Astrocyte (in vitro differentiated cells and primary cell): Measurements from ENCODE around the gene REXO1. TPM values are rescaled to one million over a fixed set of nuclear protein-coding genes. Genes with fewer than 3 reads are reported as not detected.
"Not testable (repeated sequence)": the region's sequence is repeated elsewhere in the genome, so short reads cannot be mapped to it uniquely, and the experiment has no call there.

Source experiments
- DNase-seq: peaks from one replicate; pipeline ENCODE4 v3.0.0-alpha.2; 2010; ENCODE audit warnings: low read depth
- FAIRE-seq: peaks from 2 replicates; lab custom pipeline; 2011; peaks lifted over from hg19 to GRCh38; lab: Jason Lieb, UNC
- H2AFZ ChIP-seq: 2 replicates; pipeline ENCODE4 v1.6.0; 2012; ENCODE audit warnings: low read depth, low read length, inconsistent platforms
- H3K27ac ChIP-seq: 2 replicates; pipeline ENCODE4 v1.5.1; 2011; ENCODE audit warnings: low read depth, low read length, inconsistent platforms
- H3K27me3 ChIP-seq: 2 replicates; pipeline ENCODE4 v1.6.0; 2011; ENCODE audit warnings: low read length, inconsistent platforms; ENCODE audit not compliant: insufficient read depth
- H3K36me3 ChIP-seq: 2 replicates; pipeline ENCODE4 v1.5.1; 2011; ENCODE audit warnings: low read length, inconsistent platforms; ENCODE audit not compliant: insufficient read depth
- H3K4me1 ChIP-seq: 2 replicates; pipeline ENCODE4 v1.5.1; 2011; ENCODE audit warnings: low read length, inconsistent platforms; ENCODE audit not compliant: insufficient read depth
- H3K4me2 ChIP-seq: 2 replicates; pipeline ENCODE4 v1.6.0; 2012; ENCODE audit warnings: low read length, inconsistent platforms
- H3K4me3 ChIP-seq: 2 replicates; pipeline ENCODE4 v1.5.1; 2011; ENCODE audit warnings: low read depth, mild to moderate bottlenecking, low read length, inconsistent platforms; ENCODE audit not compliant: insufficient read depth
- H3K79me2 ChIP-seq: 2 replicates; pipeline ENCODE4 v1.6.0; 2012; ENCODE audit warnings: mild to moderate bottlenecking, low read length, inconsistent platforms; ENCODE audit not compliant: insufficient read depth
- H3K9ac ChIP-seq: 2 replicates; pipeline ENCODE4 v1.6.0; 2012; ENCODE audit warnings: mild to moderate bottlenecking, low read length, inconsistent platforms
- H3K9me3 ChIP-seq: 2 replicates; pipeline ENCODE4 v1.5.1; 2012; ENCODE audit warnings: low read depth, mild to moderate bottlenecking, low read length, inconsistent platforms; ENCODE audit not compliant: insufficient read depth
- H4K20me1 ChIP-seq: 2 replicates; pipeline ENCODE4 v1.6.0; 2012; ENCODE audit warnings: low read length, inconsistent platforms; ENCODE audit not compliant: insufficient read depth
- H3K27ac Mint-ChIP-seq: one replicate; pipeline ENCODE4 v1.8.0; 2021; ENCODE audit warnings: mild to moderate bottlenecking, mixed read lengths; ENCODE audit not compliant: unreplicated experiment
- H3K27me3 Mint-ChIP-seq: one replicate; pipeline ENCODE4 v1.8.0; 2021; ENCODE audit warnings: low read depth, mixed read lengths; ENCODE audit not compliant: unreplicated experiment
- H3K36me3 Mint-ChIP-seq: one replicate; pipeline ENCODE4 v1.8.0; 2021; ENCODE audit warnings: low read depth, mixed read lengths; ENCODE audit not compliant: unreplicated experiment
- H3K4me1 Mint-ChIP-seq: one replicate; pipeline ENCODE4 v1.8.0; 2021; ENCODE audit warnings: low read depth, mixed read lengths; ENCODE audit not compliant: unreplicated experiment
- H3K4me3 Mint-ChIP-seq: one replicate; pipeline ENCODE4 v1.8.0; 2021; ENCODE audit warnings: mild to moderate bottlenecking, moderate library complexity, mixed read lengths; ENCODE audit not compliant: unreplicated experiment
- H3K9me3 Mint-ChIP-seq: one replicate; pipeline ENCODE4 v1.8.0; 2021; ENCODE audit warnings: mild to moderate bottlenecking, mixed read lengths; ENCODE audit not compliant: unreplicated experiment
- CTCF ChIP-seq: IDR thresholded peaks from 2 replicates; pipeline ENCODE4 v1.5.1; 2011; ENCODE audit warnings: low read depth, mild to moderate bottlenecking, inconsistent platforms, low read length, moderate library complexity; ENCODE audit not compliant: insufficient read depth
- EZH2 ChIP-seq: IDR thresholded peaks from 2 replicates; pipeline ENCODE4 v1.6.1; 2012; ENCODE audit warnings: mild to moderate bottlenecking, low read length, inconsistent platforms; ENCODE audit not compliant: insufficient read depth
- total RNA-seq: library from RNA; stranded (reverse); gene quantifications from 2 replicates; pipeline ENCODE4 v1.2.1, GENCODE V29; 2021

Gene REXO1
- total RNA-seq, 1 donor from 2014 or later, result 35.5 TPM

- Histone ChIP-seq H3K27me3 (no peaks in the 10 kb centered on the region), H3K4me3 (no peak overlapping the region), H3K4me2 (no peak overlapping the region), H3K79me2 (no peaks in the 10 kb centered on the region), H4K20me1 (no peaks in the 10 kb centered on the region), H3K9ac (no peak overlapping the region), H3K36me3 (no peaks in the 10 kb centered on the region), H2AFZ (no peak overlapping the region), H3K4me1 (no peaks in the 10 kb centered on the region), H3K27ac (no peak overlapping the region), H3K9me3 (no peaks in the 10 kb centered on the region)
- H3K9me3 Mint-ChIP-seq, result peaks cover 3% of the 10 kb centered on the region
- no peak for FAIRE-seq
- peak overlapping the region; percentile 23 for H3K27ac Mint-ChIP-seq
- DNase-seq, result no peak
- H3K36me3 Mint-ChIP-seq, result peaks cover 14% of the 10 kb centered on the region
- H3K27me3 Mint-ChIP-seq, result peaks cover 7% of the 10 kb centered on the region
- no peaks in the 10 kb centered on the region for H3K4me1 Mint-ChIP-seq
- no peak overlapping the region for H3K4me3 Mint-ChIP-seq
- TF ChIP-seq CTCF (no peak), EZH2 (no peak)
Observed at GRCh38 chr19:1799695-1800342, 48.5 kb downstream of the REXO1 start.

GRCh38 chr19:1797313-1797712 lies 51.0 kb downstream of the REXO1 start:
- FAIRE-seq, H3K36me3 ChIP-seq, H3K4me1 Mint-ChIP-seq: not testable (repeated sequence)

GRCh38 chr19:1796395-1797142 lies 51.7 kb downstream of the REXO1 start:
- DNase-seq (no peak), FAIRE-seq (no peak)
- H4K20me1 ChIP-seq, result no peaks in the 10 kb centered on the region
- H2AFZ ChIP-seq, result no peak overlapping the region
- H3K9ac ChIP-seq, result no peak overlapping the region
- no peak overlapping the region for H3K4me3 ChIP-seq
- Mint-ChIP-seq H3K4me3 (no peak overlapping the region), H3K27me3 (peaks cover 2% of the 10 kb centered on the region), H3K36me3 (peaks cover 5% of the 10 kb centered on the region), H3K27ac (no peak overlapping the region), H3K4me1 (no peaks in the 10 kb centered on the region), H3K9me3 (no peaks in the 10 kb centered on the region)
- H3K79me2 ChIP-seq, result no peaks in the 10 kb centered on the region
- no peak overlapping the region for H3K27ac ChIP-seq
- H3K27me3 ChIP-seq, result no peaks in the 10 kb centered on the region
- H3K4me2 ChIP-seq, result peak overlapping the region; percentile 56
- H3K4me1 ChIP-seq, result no peaks in the 10 kb centered on the region
- no peaks in the 10 kb centered on the region for H3K36me3 ChIP-seq
- H3K9me3 ChIP-seq, result no peaks in the 10 kb centered on the region
- TF ChIP-seq EZH2 (no peak), CTCF (no peak)

More at GRCh38 chr19:1797313-1797712, 51.0 kb downstream of the REXO1 start:
- not testable (repeated sequence) for H3K79me2 ChIP-seq, H3K27me3 ChIP-seq, H3K4me3 ChIP-seq, H3K4me3 Mint-ChIP-seq, H3K36me3 Mint-ChIP-seq, DNase-seq, H3K4me1 ChIP-seq, H2AFZ ChIP-seq, H3K4me2 ChIP-seq, H3K27ac Mint-ChIP-seq, H3K9me3 ChIP-seq, H3K27ac ChIP-seq, H3K9me3 Mint-ChIP-seq, H3K27me3 Mint-ChIP-seq, H4K20me1 ChIP-seq, H3K9ac ChIP-seq
